ENCODE measurements around the gene AVPR1A. TPM values are rescaled to one million over a fixed set of nuclear protein-coding genes. Genes with fewer than 3 reads are reported as not detected.

The AVPR1A gene
- total RNA-seq, 4 donors from 2014 or later, result 0.18 to 1.7 (median 0.80) TPM; not detected in 1

- H3K9me3 ChIP-seq, result no peaks in the 10 kb centered on the region
- H3K4me1 ChIP-seq, result no peaks in the 10 kb centered on the region
- no peak overlapping the region for H3K27ac ChIP-seq
- TF ChIP-seq POLR2A (IDR thresholded peaks at IDR 0.05), result no peak
- TF ChIP-seq, protein P1, sequence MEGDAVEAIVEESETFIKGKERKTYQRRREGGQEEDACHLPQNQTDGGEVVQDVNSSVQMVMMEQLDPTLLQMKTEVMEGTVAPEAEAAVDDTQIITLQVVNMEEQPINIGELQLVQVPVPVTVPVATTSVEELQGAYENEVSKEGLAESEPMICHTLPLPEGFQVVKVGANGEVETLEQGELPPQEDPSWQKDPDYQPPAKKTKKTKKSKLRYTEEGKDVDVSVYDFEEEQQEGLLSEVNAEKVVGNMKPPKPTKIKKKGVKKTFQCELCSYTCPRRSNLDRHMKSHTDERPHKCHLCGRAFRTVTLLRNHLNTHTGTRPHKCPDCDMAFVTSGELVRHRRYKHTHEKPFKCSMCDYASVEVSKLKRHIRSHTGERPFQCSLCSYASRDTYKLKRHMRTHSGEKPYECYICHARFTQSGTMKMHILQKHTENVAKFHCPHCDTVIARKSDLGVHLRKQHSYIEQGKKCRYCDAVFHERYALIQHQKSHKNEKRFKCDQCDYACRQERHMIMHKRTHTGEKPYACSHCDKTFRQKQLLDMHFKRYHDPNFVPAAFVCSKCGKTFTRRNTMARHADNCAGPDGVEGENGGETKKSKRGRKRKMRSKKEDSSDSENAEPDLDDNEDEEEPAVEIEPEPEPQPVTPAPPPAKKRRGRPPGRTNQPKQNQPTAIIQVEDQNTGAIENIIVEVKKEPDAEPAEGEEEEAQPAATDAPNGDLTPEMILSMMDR (IDR thresholded peaks at IDR 0.05), result no peak
- no peaks in the 10 kb centered on the region for H3K27me3 ChIP-seq
- DNase-seq, result no peak
- no peak overlapping the region for H3K4me3 ChIP-seq
- no peaks in the 10 kb centered on the region for H3K36me3 ChIP-seq
Observed at GRCh38 chr12:63095369-63095980, 55.5 kb downstream of the AVPR1A start.

GRCh38 chr12:63093711-63094110 is 57.3 kb downstream of the AVPR1A start:
- no peak for TF ChIP-seq POLR2A (IDR thresholded peaks at IDR 0.05)
- TF ChIP-seq, protein P1 (IDR thresholded peaks at IDR 0.05), result no peak
- H3K36me3 ChIP-seq, result no peaks in the 10 kb centered on the region
- no peak for DNase-seq
- no peaks in the 10 kb centered on the region for H3K9me3 ChIP-seq
- no peaks in the 10 kb centered on the region for H3K27me3 ChIP-seq
- no peaks in the 10 kb centered on the region for H3K4me1 ChIP-seq
- H3K4me3 ChIP-seq, result no peak overlapping the region
- H3K27ac ChIP-seq, result no peak overlapping the region

GRCh38 chr12:63093084-63093483 is 57.9 kb downstream of the AVPR1A start:
- no peak overlapping the region for H3K4me3 ChIP-seq
- TF ChIP-seq POLR2A (IDR thresholded peaks at IDR 0.05), result no peak
- TF ChIP-seq, protein P1 (IDR thresholded peaks at IDR 0.05), result no peak
- DNase-seq, result no peak
- no peaks in the 10 kb centered on the region for H3K4me1 ChIP-seq
- H3K9me3 ChIP-seq, result no peaks in the 10 kb centered on the region
- no peaks in the 10 kb centered on the region for H3K27me3 ChIP-seq
- H3K36me3 ChIP-seq, result no peaks in the 10 kb centered on the region
- H3K27ac ChIP-seq, result no peak overlapping the region

Other genes with a start within 250 kb of the AVPR1A start
- 1 to 10 TPM; 1.7 to 7.4 (median 3.4) TPM for gene PPM1H, start 216.1 kb downstream of the AVPR1A start, total RNA-seq